Neuron (in vitro differentiated cells): ENCODE results near the gene ZNF471.

Experiments
- H2AFZ ChIP-seq: one replicate; pipeline ENCODE4 v1.6.1; 2013; ENCODE audit warnings: low read depth, mild to moderate bottlenecking, inconsistent platforms, low read length, moderate library complexity
- H3K27me3 ChIP-seq: one replicate; pipeline ENCODE4 v1.6.1; 2013; ENCODE audit warnings: low read length; ENCODE audit not compliant: insufficient read depth
- H3K36me3 ChIP-seq: one replicate; pipeline ENCODE4 v1.6.1; 2013; ENCODE audit warnings: low read length; ENCODE audit not compliant: insufficient read depth
- H3K4me1 ChIP-seq: one replicate; pipeline ENCODE4 v1.6.1; 2013; ENCODE audit warnings: low read length; ENCODE audit not compliant: insufficient read depth
- H3K4me3 ChIP-seq: 2 replicates; pipeline ENCODE4 v1.5.1; 2013; ENCODE audit warnings: mild to moderate bottlenecking, low read length, moderate library complexity
- H3K9me3 ChIP-seq: one replicate; pipeline ENCODE4 v1.6.1; 2013; ENCODE audit warnings: low read length

The ZNF471 gene

DNA sequence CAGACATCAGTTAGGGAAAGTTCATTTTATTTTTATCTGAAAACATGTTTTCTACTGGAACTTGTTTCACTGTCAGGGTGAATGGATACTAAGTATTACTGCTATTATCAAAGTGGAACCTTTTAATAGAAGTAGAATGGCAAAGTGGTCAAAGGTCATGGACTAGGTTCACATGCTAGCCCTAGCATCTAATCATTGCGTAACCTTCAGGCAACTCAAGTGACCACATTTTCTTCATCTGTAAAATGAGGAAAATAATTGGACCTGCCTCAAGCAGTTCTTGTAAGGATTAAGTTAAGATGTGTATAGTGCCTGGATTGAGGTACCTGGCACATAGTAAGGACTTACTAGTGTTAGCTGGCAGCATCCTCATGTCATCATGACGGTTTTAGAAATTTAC is 36.1 kb downstream of the ZNF471 start:
- no peak overlapping the region for H3K4me3 ChIP-seq
- no peak overlapping the region for H2AFZ ChIP-seq
- H3K4me1 ChIP-seq, result peaks cover 6% of the 10 kb centered on the region
- H3K36me3 ChIP-seq, result peaks cover 69% of the 10 kb centered on the region
- H3K27me3 ChIP-seq, result no peaks in the 10 kb centered on the region
- H3K9me3 ChIP-seq, result peaks cover 61% of the 10 kb centered on the region

- Histone ChIP-seq H3K36me3 (peaks cover 77% of the 10 kb centered on the region), H3K27me3 (no peaks in the 10 kb centered on the region), H3K9me3 (peaks cover 66% of the 10 kb centered on the region), H3K4me1 (no peaks in the 10 kb centered on the region), H3K4me3 (no peak overlapping the region), H2AFZ (no peak overlapping the region)
These were observed 39.9 kb downstream of the ZNF471 start for GRCh38 chr19:56547535-56547934.

DNA sequence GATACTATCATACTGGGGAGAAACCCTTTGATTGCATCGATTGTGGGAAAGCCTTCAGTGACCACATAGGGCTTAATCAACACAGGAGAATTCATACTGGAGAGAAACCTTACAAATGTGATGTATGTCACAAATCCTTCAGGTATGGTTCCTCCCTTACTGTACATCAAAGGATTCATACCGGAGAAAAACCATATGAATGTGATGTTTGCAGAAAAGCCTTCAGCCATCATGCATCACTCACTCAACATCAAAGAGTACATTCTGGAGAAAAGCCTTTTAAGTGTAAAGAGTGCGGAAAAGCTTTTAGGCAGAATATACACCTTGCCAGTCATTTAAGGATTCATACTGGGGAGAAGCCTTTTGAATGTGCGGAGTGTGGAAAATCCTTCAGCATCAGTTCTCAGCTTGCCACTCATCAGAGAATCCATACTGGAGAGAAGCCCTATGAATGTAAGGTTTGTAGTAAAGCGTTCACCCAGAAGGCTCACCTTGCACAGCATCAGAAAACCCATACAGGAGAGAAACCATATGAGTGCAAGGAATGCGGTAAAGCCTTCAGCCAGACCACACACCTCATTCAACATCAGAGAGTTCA is 46.7 kb downstream of the ZNF471 start:
- Histone ChIP-seq H3K4me3 (no peak overlapping the region), H3K9me3 (peaks cover 69% of the 10 kb centered on the region), H3K4me1 (no peaks in the 10 kb centered on the region), H3K36me3 (peaks cover 55% of the 10 kb centered on the region), H3K27me3 (no peaks in the 10 kb centered on the region), H2AFZ (no peak overlapping the region)

DNA sequence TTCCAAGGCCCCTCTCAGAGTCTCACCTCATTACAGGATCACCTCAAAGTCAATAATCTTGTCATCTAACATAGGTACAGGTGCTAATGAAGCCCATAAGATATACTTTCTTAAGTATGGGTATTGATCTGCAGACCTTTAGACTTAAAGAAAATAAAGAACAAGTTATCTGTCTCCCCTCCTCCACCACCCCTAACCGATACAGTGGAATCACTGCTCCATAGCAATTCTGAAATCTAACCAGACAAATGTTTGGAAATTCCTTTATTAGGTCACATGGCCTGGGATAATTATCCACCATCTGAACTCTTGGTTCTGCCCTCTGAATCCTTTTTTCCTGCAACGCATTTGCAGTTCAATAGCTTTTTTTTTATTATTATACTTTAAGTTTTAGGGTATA is 55.1 kb downstream of the ZNF471 start:
- H3K4me1 ChIP-seq, result peaks cover under 1% of the 10 kb centered on the region
- no peak overlapping the region for H2AFZ ChIP-seq
- peaks cover 23% of the 10 kb centered on the region for H3K9me3 ChIP-seq
- H3K27me3 ChIP-seq, result no peaks in the 10 kb centered on the region
- no peaks in the 10 kb centered on the region for H3K36me3 ChIP-seq
- no peak overlapping the region for H3K4me3 ChIP-seq

- H3K4me1 ChIP-seq, result peaks cover 9% of the 10 kb centered on the region
- H3K27me3 ChIP-seq, result no peaks in the 10 kb centered on the region
- H2AFZ ChIP-seq, result peak overlapping the region; percentile 82
- peaks cover 46% of the 10 kb centered on the region for H3K9me3 ChIP-seq
- H3K36me3 ChIP-seq, result peaks cover 32% of the 10 kb centered on the region
- peak overlapping the region; percentile 61 for H3K4me3 ChIP-seq
These were observed 59.2 kb downstream of the ZNF471 start for GRCh38 chr19:56566904-56567273.

DNA sequence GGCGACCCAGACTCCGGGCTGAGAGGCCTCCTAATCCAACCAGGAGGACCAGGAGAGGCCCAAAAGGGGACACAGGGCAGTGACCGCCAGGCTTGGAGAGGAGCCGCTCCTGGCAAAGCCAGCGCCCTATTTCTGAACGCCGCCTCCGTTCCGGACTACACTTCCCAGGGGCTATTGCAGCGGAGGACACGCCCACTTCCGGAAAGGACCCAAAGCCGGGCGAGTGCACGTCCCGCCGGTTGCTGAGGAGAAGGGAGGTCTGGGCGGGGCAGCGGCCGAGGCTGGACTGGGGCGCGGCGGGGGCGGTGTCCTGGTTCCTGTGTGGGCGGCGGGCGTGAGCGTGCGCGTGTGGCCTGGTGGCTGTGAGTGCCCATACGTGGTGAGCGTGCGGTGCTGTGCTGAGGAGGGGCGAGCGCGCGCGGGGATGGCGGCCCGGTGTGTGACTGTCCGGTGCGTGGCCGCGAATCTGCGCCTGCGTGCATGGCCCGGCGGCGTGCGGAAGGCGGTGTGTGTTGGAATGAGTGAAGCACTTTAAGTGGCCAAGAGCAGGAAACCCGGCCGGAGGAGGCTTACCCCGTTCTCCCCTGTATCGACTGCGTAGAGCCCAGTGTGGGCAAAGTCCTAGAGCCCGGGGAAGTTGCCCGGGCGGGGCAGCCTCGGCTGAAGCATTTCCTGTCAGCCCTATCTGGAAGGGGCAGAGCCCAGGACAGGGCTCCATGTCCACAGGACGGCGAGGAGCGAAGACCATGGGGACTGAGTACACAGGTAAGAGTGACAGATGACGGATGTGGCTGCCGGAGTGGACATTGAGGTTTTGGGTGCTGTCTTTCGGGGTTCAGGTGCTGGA is 59.8 kb downstream of the ZNF471 start, which contains the start of gene ZNF470:
Gene ZNF470, plus strand, starts transcription at position 195 of the 847 bp plus-strand sequence. CDS start 2,844 bp downstream, outside the sequence.
- Histone ChIP-seq H3K4me1 (peaks cover 9% of the 10 kb centered on the region), H3K9me3 (peaks cover 44% of the 10 kb centered on the region), H2AFZ (peak within 1 kb of the TSS; percentile 82), H3K4me3 (peak within 1 kb of the TSS; percentile 61), H3K27me3 (no peaks in the 10 kb centered on the region), H3K36me3 (peaks cover 35% of the 10 kb centered on the region)

DNA sequence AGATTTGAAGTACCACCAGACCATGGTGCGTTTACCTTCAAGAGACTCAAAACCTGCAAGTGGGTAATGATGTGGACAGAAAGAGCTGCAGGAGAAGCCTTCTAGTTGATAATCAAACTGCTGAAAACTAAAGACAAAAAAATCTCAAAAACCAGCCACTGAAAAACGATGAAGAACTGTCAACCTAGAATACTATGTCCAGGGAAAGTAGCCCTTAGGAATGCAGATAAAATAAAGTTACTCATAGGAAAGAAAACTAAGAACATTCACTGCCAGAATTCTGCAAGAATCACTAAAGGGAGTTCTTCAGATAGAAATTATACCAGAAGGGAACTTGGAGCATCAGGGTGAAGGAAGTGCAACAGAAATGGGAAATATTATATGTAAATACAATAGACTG is 64.9 kb downstream of the ZNF471 start:
- peaks cover 72% of the 10 kb centered on the region for H3K9me3 ChIP-seq
- no peak overlapping the region for H3K4me3 ChIP-seq
- peaks cover 9% of the 10 kb centered on the region for H3K4me1 ChIP-seq
- H3K27me3 ChIP-seq, result no peaks in the 10 kb centered on the region
- no peak overlapping the region for H2AFZ ChIP-seq
- peaks cover 81% of the 10 kb centered on the region for H3K36me3 ChIP-seq

- no peaks in the 10 kb centered on the region for H3K27me3 ChIP-seq
- peaks cover 85% of the 10 kb centered on the region for H3K36me3 ChIP-seq
- H3K4me3 ChIP-seq, result no peak overlapping the region
- H2AFZ ChIP-seq, result no peak overlapping the region
- H3K9me3 ChIP-seq, result peaks cover 76% of the 10 kb centered on the region
- no peaks in the 10 kb centered on the region for H3K4me1 ChIP-seq
These were observed 66.3 kb downstream of the ZNF471 start for GRCh38 chr19:56573914-56574313.

DNA sequence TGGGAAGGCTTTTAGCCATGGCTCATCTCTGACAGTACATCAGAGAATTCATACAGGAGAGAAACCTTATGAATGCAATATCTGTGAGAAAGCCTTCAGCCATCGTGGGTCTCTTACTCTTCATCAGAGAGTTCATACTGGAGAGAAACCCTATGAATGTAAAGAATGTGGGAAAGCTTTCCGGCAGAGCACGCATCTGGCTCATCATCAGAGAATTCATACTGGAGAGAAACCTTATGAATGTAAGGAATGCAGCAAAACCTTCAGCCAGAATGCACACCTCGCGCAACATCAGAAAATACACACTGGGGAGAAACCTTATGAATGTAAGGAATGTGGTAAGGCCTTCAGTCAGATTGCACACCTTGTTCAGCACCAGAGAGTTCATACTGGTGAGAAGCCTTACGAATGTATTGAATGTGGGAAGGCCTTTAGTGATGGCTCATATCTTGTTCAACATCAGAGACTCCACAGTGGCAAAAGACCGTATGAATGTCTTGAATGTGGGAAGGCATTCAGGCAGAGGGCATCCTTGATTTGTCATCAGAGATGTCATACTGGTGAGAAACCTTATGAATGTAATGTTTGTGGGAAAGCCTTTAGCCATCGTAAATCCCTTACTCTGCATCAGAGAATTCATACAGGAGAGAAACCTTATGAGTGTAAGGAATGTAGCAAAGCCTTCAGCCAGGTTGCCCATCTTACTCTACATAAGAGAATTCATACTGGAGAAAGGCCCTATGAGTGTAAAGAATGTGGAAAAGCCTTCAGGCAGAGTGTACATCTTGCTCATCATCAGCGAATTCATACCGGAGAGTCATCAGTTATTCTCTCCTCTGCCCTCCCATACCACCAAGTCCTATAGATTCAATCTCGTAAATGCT is 70.3 kb downstream of the ZNF471 start:
- H3K4me3 ChIP-seq, result no peak overlapping the region
- H3K27me3 ChIP-seq, result no peaks in the 10 kb centered on the region
- no peaks in the 10 kb centered on the region for H3K4me1 ChIP-seq
- H3K9me3 ChIP-seq, result peaks cover 76% of the 10 kb centered on the region
- no peak overlapping the region for H2AFZ ChIP-seq
- peaks cover 52% of the 10 kb centered on the region for H3K36me3 ChIP-seq
